Thoracic aorta (tissue), 2 donors: ENCODE data around the gene COMP. TPM values are rescaled to one million over a fixed set of nuclear protein-coding genes. Genes with fewer than 3 reads are reported as not detected.

Experiments used
- ATAC-seq: fragments of 150-250 bp; one replicate; pipeline ENCODE4 v1.8.0; 2017; ENCODE audit warnings: low read depth; ENCODE audit not compliant: insufficient number of reproducible peaks, low FRiP score
- DNase-seq: peaks from one replicate; pipeline ENCODE4 v3.0.0-alpha.2; 2020; ENCODE audit warnings: low spot score
- H3K27ac ChIP-seq, 2 donors: fragments of 200-600 bp; sonication (generic); 1 replicate in 1 of 2; 2 replicates in 1 of 2; pipeline ENCODE4 v1.5.1; 2016; ENCODE audit warnings: mild to moderate bottlenecking in 2 of 2, moderate library complexity in 2 of 2
- H3K27me3 ChIP-seq: fragments of 200-600 bp; sonication (generic); replicated peaks from 2 replicates; pipeline ENCODE4 v1.6.0; 2016; ENCODE audit warnings: mild to moderate bottlenecking; ENCODE audit not compliant: insufficient read depth
- H3K36me3 ChIP-seq: fragments of 200-600 bp; sonication (generic); one replicate; pipeline ENCODE4 v1.5.1; 2016
- H3K4me1 ChIP-seq, 2 donors: fragments of 200-600 bp; sonication (generic); 1 replicate in 1 of 2; 2 replicates in 1 of 2; pipeline versions ENCODE4 v1.5.1 to v1.6.0; 2016; ENCODE audit warnings: low read depth in 2 of 2, mild to moderate bottlenecking in 1 of 2; ENCODE audit not compliant: control insufficient read depth in 1 of 2
- H3K4me3 ChIP-seq: fragments of 200-600 bp; sonication (generic); 2 replicates; pipeline ENCODE4 v1.5.1; 2016; ENCODE audit warnings: mild to moderate bottlenecking
- H3K9me3 ChIP-seq: fragments of 200-600 bp; sonication (generic); 2 replicates; pipeline ENCODE4 v1.5.1; 2016
- total RNA-seq, 2 donors: library from RNA; depleted of rRNA; stranded (reverse); fragments of >200 nt; gene quantifications; one replicate each; pipeline versions ENCODE4 v1.1.0 to v1.2.3, GENCODE V29; 2016
- TF ChIP-seq, protein P1 (sequence below): fragments of 200-600 bp; sonication (generic); IDR thresholded peaks from one replicate; pipeline ENCODE4 v1.5.1; 2019; ENCODE audit warnings: antibody characterized with exemption

The COMP gene
- total RNA-seq, 2 donors from 2014 or later = 16.9 to 29.8 TPM

DNA sequence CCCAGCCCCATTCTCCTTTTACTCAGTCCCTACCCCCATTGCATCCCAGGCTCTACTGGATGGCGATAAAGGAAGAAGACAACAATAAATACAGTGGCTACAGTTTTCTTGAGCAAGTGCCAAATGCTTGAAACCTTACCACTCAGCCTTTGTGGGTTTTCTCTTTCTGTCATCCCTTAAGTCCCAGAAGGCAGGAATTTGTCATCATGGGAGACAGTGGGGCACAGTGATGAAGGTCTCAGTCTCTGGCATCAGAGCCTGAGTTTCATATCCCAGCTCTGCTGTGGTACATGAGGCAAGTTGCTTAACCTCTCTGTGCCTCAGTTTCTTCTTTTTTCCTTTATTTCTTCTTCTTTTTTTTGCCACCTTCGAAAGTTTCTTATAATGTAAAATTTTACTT, 5.1 kb upstream of the COMP start:
- H3K27me3 ChIP-seq = no peaks in the 10 kb centered on the region
- ATAC-seq (no peak), DNase-seq (no peak)
- H3K9me3 ChIP-seq = no peaks in the 10 kb centered on the region
- TF ChIP-seq, protein P1, sequence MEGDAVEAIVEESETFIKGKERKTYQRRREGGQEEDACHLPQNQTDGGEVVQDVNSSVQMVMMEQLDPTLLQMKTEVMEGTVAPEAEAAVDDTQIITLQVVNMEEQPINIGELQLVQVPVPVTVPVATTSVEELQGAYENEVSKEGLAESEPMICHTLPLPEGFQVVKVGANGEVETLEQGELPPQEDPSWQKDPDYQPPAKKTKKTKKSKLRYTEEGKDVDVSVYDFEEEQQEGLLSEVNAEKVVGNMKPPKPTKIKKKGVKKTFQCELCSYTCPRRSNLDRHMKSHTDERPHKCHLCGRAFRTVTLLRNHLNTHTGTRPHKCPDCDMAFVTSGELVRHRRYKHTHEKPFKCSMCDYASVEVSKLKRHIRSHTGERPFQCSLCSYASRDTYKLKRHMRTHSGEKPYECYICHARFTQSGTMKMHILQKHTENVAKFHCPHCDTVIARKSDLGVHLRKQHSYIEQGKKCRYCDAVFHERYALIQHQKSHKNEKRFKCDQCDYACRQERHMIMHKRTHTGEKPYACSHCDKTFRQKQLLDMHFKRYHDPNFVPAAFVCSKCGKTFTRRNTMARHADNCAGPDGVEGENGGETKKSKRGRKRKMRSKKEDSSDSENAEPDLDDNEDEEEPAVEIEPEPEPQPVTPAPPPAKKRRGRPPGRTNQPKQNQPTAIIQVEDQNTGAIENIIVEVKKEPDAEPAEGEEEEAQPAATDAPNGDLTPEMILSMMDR = no peak
- H3K4me3 ChIP-seq = no peak overlapping the region
- H3K27ac ChIP-seq = no peak overlapping the region
- peaks cover 4 to 9% of the 10 kb centered on the region in 2 donors for H3K4me1 ChIP-seq
- H3K36me3 ChIP-seq = no peaks in the 10 kb centered on the region

DNA sequence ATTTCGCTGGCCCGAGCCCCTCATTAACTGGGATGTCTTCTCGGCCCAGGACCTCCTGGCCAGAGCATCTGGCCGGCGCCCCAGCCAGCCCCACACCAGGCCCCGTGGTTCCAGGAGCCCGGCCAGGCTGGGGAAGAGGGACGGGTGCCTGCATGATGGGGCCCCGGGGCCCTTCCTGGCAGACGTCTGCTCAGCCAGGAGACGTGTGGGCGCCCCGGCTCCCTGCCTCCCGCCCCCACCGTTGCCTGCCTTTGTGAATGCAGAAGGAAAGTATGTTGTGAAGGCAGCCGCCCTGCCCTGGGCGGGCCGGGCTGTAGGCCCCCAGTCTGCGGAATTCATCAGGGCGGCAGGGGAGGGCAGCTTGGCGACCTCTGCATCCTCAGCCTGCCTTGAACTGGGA, 4.4 kb upstream of the COMP start:
- Histone ChIP-seq H3K4me1 (peaks cover 6 to 16% of the 10 kb centered on the region in 2 donors), H3K36me3 (no peaks in the 10 kb centered on the region), H3K4me3 (no peak overlapping the region), H3K9me3 (no peaks in the 10 kb centered on the region), H3K27ac (no peak overlapping the region), H3K27me3 (peaks cover 7% of the 10 kb centered on the region)
- TF ChIP-seq, protein P1 = no peak
- DNase-seq (no peak), ATAC-seq (no peak)

DNA sequence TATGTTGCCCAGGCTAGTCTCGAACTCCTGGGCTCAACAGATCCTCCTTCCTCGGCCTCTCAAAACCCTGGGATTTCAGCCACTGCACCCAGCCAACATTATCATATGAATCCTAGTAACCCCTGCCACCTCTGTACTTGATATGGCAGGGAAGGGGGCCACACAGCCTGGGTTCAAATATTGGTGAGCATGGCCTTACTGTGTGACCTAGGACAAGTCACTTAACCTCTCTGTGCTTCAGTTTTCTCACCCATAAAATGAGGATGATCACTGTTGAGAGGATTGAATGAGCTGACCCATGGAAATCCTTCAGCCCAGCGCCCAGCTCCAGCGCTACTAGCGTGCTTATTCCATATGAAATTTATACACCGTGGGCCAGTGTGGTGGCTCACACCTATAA, 3.6 kb upstream of the COMP start:
- Histone ChIP-seq H3K36me3 (no peaks in the 10 kb centered on the region), H3K27ac (no peak overlapping the region), H3K4me1 (peaks cover 15 to 24% of the 10 kb centered on the region in 2 donors), H3K27me3 (peaks cover 10% of the 10 kb centered on the region), H3K9me3 (no peaks in the 10 kb centered on the region), H3K4me3 (no peak overlapping the region)
- DNase-seq = no peak
- no peak for ATAC-seq
- TF ChIP-seq, protein P1 = no peak

DNA sequence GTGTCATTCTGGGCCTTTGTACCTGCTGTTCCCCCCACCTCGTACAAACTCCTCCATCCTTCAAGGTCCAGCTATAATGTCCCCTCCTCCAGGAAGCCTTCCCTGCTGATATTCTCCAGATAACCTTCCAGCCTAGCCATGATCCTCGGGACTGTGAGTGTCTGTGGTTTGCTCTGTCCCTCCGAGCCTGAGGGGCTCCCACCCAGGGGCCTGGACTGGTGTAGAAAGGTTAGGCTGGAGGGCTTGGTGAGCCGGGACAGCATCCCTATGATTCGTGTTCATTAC, 2.9 kb upstream of the COMP start:
- TF ChIP-seq, protein P1 = no peak
- ATAC-seq = no peak
- DNase-seq = no peak
- Histone ChIP-seq H3K27me3 (peaks cover 14% of the 10 kb centered on the region), H3K9me3 (no peaks in the 10 kb centered on the region), H3K4me1 (peaks cover 17 to 31% of the 10 kb centered on the region in 2 donors), H3K27ac (no peak overlapping the region), H3K36me3 (no peaks in the 10 kb centered on the region), H3K4me3 (no peak overlapping the region)

DNA sequence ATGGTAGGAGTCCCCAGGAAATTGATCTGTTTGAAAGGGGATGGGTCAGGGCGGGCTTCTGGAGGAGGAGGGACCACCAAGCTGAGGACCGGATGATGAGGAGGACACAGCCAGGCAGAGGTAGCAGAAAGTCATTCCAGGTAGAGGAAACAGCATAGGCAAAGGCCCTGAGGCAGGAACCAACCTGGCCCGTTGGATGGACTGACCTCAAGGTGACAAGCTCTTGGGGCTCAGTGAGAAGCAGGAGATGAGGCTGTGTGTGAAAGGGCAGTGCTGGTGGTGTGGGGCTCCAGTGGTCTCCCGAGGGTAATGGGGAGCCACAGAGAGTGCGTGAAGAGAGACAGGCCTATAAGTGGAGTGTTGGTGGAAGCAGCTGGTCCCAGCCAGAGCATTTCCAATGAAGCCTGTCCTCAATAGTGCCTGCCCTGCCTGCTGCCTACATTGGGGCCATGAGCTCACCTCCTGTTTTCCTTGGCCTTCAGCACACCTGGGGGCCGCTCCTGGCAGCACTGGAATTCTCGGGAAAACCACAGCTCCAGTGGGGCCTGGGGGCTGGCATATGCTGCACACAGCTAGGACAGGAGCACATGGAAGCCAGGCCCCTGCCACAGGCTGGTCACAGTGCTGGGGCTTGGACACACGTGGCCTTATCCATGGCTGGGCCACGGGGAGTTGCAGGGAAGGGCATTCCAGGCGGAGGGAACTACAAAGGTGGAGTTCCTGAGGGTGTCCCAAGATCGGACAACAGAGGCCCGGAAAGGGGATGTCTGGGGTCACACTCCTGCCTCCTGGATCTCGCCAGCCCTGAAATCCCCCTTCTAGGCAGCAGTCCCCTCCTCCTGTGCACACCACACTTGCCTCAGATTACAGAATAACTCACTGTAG, 2.3 kb upstream of the COMP start:
- DNase-seq = no peak
- Histone ChIP-seq H3K27ac (no peak overlapping the region), H3K27me3 (peaks cover 20% of the 10 kb centered on the region), H3K4me1 (peaks cover 18 to 36% of the 10 kb centered on the region in 2 donors), H3K36me3 (no peaks in the 10 kb centered on the region), H3K4me3 (no peak overlapping the region), H3K9me3 (no peaks in the 10 kb centered on the region)
- TF ChIP-seq, protein P1 = no peak
- no peak for ATAC-seq
